Measurements from ENCODE around the gene SELENOF. TPM values are rescaled to one million over a fixed set of nuclear protein-coding genes. Genes with fewer than 3 reads are reported as not detected.
"Not testable (repeated sequence)": the region's sequence is repeated elsewhere in the genome, so short reads cannot be mapped to it uniquely, and the experiment has no call there.

The SELENOF gene
- polyA plus RNA-seq, 2 of the 4 experiments (the other 2 are of a cell fraction), result 166 to 311 TPM

- ATAC-seq, result no peak
- Histone ChIP-seq H3K4me3 (no peak overlapping the region), H3K9me3 (no peaks in the 10 kb centered on the region), H3K4me1 (peaks cover 31% of the 10 kb centered on the region; the same call in 2 of the 3 replicates), H3K27ac (no peak overlapping the region), H3K4me2 (peak overlapping the region; percentile 12; the same call in 1 of the 3 replicates)
- POLR2A ChIA-PET, result no interaction called here
- TF ChIP-seq FOSL2 (IDR thresholded peaks at IDR 0.05) (no peak), FOSL2 (CRISPR knock-in tag; IDR thresholded peaks at IDR 0.05) (0 out of 2 replicates have a peak, but pooled peaks have one; percentile 5), TFCP2L1 (CRISPR knock-in tag; IDR thresholded peaks at IDR 0.05) (no peak)
- no peak for DNase-seq (ENCODE audit: low read depth in 1 of 2, low spot score in 1 of 2)
- no peak for FAIRE-seq
- WGBS (ENCODE audit: missing lambda C conversion rate), result 79% methylated on average over 1 of the region's 1 CpG
- CTCF ChIA-PET, result interaction anchor here (0.7 kb wide), 1 partner anchor 96 kb away, joined by 3 read pairs; no protein-coding TSS in a partner anchor
Observed at GRCh38 chr1:86868477-86868876, 45.4 kb downstream of the SELENOF start.

GRCh38 chr1:86867278-86867677 is 46.6 kb downstream of the SELENOF start:
- CTCF ChIA-PET; DNase-seq (ENCODE audit: low read depth in 1 of 2, low spot score in 1 of 2); H3K4me2 ChIP-seq; H3K27ac ChIP-seq; H3K4me3 ChIP-seq; H3K9me3 ChIP-seq; ATAC-seq; POLR2A ChIA-PET; FAIRE-seq: not testable (repeated sequence)
- 99% methylated on average over 4 of the region's 4 CpGs for WGBS (ENCODE audit: missing lambda C conversion rate)
- H3K4me1 ChIP-seq, result peaks cover 28% of the 10 kb centered on the region; the same call in 2 of the 3 replicates

- no peak for FAIRE-seq
- no peaks in the 10 kb centered on the region for H3K9me3 ChIP-seq
- ChIA-PET CTCF (interaction anchor here (0.6 kb wide), 1 partner anchor 184 kb away, joined by 4 read pairs; no protein-coding TSS in a partner anchor), POLR2A (no interaction called here)
- peaks cover 22% of the 10 kb centered on the region; the same call in 2 of the 3 replicates for H3K4me1 ChIP-seq
- H3K4me3 ChIP-seq, result no peak overlapping the region
- H3K4me2 ChIP-seq, result 0 out of 3 replicates have a peak overlapping the region, but pooled peaks have one; percentile 21
- no peak overlapping the region for H3K27ac ChIP-seq
- ATAC-seq, result no peak
- no peak for TF ChIP-seq CEBPB (IDR thresholded peaks at IDR 0.05)
- no peak for TF ChIP-seq RARB (CRISPR knock-in tag; IDR thresholded peaks at IDR 0.05)
- DNase-seq (ENCODE audit: low read depth in 1 of 2, low spot score in 1 of 2), result peak in 1 of 2 experiments; percentile 6
Observed at GRCh38 chr1:86866665-86867064, 47.3 kb downstream of the SELENOF start.

GRCh38 chr1:86865973-86866637 is 47.8 kb downstream of the SELENOF start:
- Histone ChIP-seq H3K4me3 (no peak overlapping the region), H3K4me2 (no peak overlapping the region), H3K9me3 (no peaks in the 10 kb centered on the region), H3K27ac (no peak overlapping the region), H3K4me1 (peaks cover 18% of the 10 kb centered on the region; the same call in 2 of the 3 replicates)
- TF ChIP-seq SMC3 (IDR thresholded peaks at IDR 0.05) (no peak), POLR2A (IDR thresholded peaks at IDR 0.05; ENCODE audit: low read length) (no peak), RCOR1 (IDR thresholded peaks at IDR 0.05; ENCODE audit: low read depth, low read length) (no peak), RARB (CRISPR knock-in tag; IDR thresholded peaks at IDR 0.05) (no peak), MAZ (IDR thresholded peaks at IDR 0.05; ENCODE audit: borderline replicate concordance, low read depth, low read length) (no peak), SREBF2 (IDR thresholded peaks at IDR 0.05) (no peak), CBX2 (IDR thresholded peaks at IDR 0.05; ENCODE audit: borderline replicate concordance, low read depth) (no peak), ZSCAN20 (CRISPR knock-in tag; IDR thresholded peaks at IDR 0.05) (no peak), EHMT2 (IDR thresholded peaks at IDR 0.05; ENCODE audit: low read depth) (no peak), ZC3H11A (IDR thresholded peaks at IDR 0.05) (no peak), RNF2 (IDR thresholded peaks at IDR 0.05; ENCODE audit: borderline replicate concordance, low read depth) (no peak), MAFK (IDR thresholded peaks at IDR 0.05; ENCODE audit: partially characterized antibody) (no peak), MAX (IDR thresholded peaks at IDR 0.05) (no peak), ZFP36 (IDR thresholded peaks at IDR 0.05; ENCODE audit: borderline replicate concordance, partially characterized antibody) (no peak), REST (IDR thresholded peaks at IDR 0.05) (no peak), KDM1A (IDR thresholded peaks at IDR 0.05; ENCODE audit: low read depth) (no peak), HES2 (IDR thresholded peaks at IDR 0.05) (no peak)
- DNase-seq (ENCODE audit: low read depth in 1 of 2, low spot score in 1 of 2) (no peak), ATAC-seq (no peak), FAIRE-seq (no peak)
- ChIA-PET CTCF (interaction anchor here (0.6 kb wide), 1 partner anchor 185 kb away, joined by 4 read pairs; no protein-coding TSS in a partner anchor), POLR2A (no interaction called here)
- WGBS (ENCODE audit: missing lambda C conversion rate), result 64% methylated on average over 6 of the region's 6 CpGs

Measured in A549 (cell line).